K562 (cell line): Measurements from ENCODE around the gene VPS13D. TPM values are rescaled to one million over a fixed set of nuclear protein-coding genes. Genes with fewer than 3 reads are reported as not detected.

Source experiments
- ASH1L ChIP-seq: fragments of 450-650 bp; IDR thresholded peaks from 2 replicates; pipeline ENCODE4 v1.6.1; 2018; ENCODE audit warnings: borderline replicate concordance, mild to moderate bottlenecking, low read depth; ENCODE audit not compliant: partially characterized antibody
- DEAF1 ChIP-seq: fragments of 450-650 bp; formaldehyde crosslinking; IDR thresholded peaks from 2 replicates; pipeline ENCODE4 v1.4.0; 2020; ENCODE audit warnings: mild to moderate bottlenecking, moderate library complexity
- FOXK1 ChIP-seq: sonication (generic); formaldehyde crosslinking; IDR thresholded peaks from 2 replicates; pipeline ENCODE4 v1.8.0; 2022; ENCODE audit warnings: missing genetic modification reagents, mild to moderate bottlenecking, borderline replicate concordance
- GABPA ChIP-seq: fragments of 200-800 bp; sonication (Bioruptor generic); conservative IDR thresholded peaks from 2 replicates; pipeline ENCODE4 v1.6.1; 2016; ENCODE audit warnings: low read depth, missing genetic modification characterization, missing compliant biosample characterization
- HINFP ChIP-seq: fragments of 450-650 bp; conservative IDR thresholded peaks from 2 replicates; pipeline ENCODE4 v1.6.1; 2016; ENCODE audit warnings: missing genetic modification characterization, low read depth, mild to moderate bottlenecking, control low read depth, missing compliant biosample characterization
- JUN ChIP-seq, 2 experiments: sonication (generic) in 1 of 2; formaldehyde crosslinking in 1 of 2; IDR thresholded peaks; 2 replicates each; pipeline versions ENCODE4 v1.6.1 to v1.8.0; 2012 to 2022; ENCODE audit warnings: borderline replicate concordance in 2 of 2, mild to moderate bottlenecking in 2 of 2, improper control_type of control experiment in 1 of 2, low read depth in 1 of 2, low read length in 1 of 2, missing genetic modification reagents in 1 of 2
- L3MBTL2 ChIP-seq: fragments of 450-650 bp; IDR thresholded peaks from 2 replicates; pipeline ENCODE4 v1.6.1; 2016; ENCODE audit warnings: mild to moderate bottlenecking, moderate library complexity
- LEF1 ChIP-seq: fragments of 450-650 bp; IDR thresholded peaks from 2 replicates; pipeline ENCODE4 v1.6.1; 2016; ENCODE audit warnings: mild to moderate bottlenecking
- MYNN ChIP-seq, 2 experiments: sonication (generic); formaldehyde crosslinking in 1 of 2; IDR thresholded peaks; 2 replicates each; pipeline versions ENCODE4 v1.5.0 to v1.6.1; 2016 to 2020; ENCODE audit warnings: antibody characterized with exemption in 1 of 2, missing genetic modification reagents in 1 of 2
- NUFIP1 ChIP-seq: fragments of 450-650 bp; IDR thresholded peaks from 2 replicates; pipeline ENCODE4 v1.6.1; 2018; ENCODE audit not compliant: partially characterized antibody
- PBX2 ChIP-seq, 2 experiments: IDR thresholded peaks in 1 of 2; conservative IDR thresholded peaks in 1 of 2; 2 replicates each; pipeline ENCODE4 v1.6.1; 2016; ENCODE audit warnings: low read depth in 2 of 2, mild to moderate bottlenecking in 1 of 2, missing compliant biosample characterization in 1 of 2, missing genetic modification characterization in 1 of 2, moderate library complexity in 1 of 2
- PHB ChIP-seq: fragments of 250-450 bp; sonication (Bioruptor Pico); IDR thresholded peaks from 2 replicates; pipeline ENCODE4 v1.5.0; 2021
- POU5F1 ChIP-seq: fragments of 150-350 bp; IDR thresholded peaks from 2 replicates; pipeline ENCODE4 v1.6.1; 2014; ENCODE audit warnings: borderline replicate concordance, low read length, low read depth, mild to moderate bottlenecking; ENCODE audit not compliant: partially characterized antibody
- SFPQ ChIP-seq: fragments of 200-400 bp; formaldehyde crosslinking; IDR thresholded peaks from 2 replicates; pipeline ENCODE4 v1.6.1; 2017; ENCODE audit warnings: mild to moderate bottlenecking, low read depth, low read length, moderate library complexity
- ZBTB26 ChIP-seq: fragments of 450-650 bp; formaldehyde crosslinking; IDR thresholded peaks from 2 replicates; pipeline ENCODE4 v1.4.0; 2022; ENCODE audit warnings: missing genetic modification characterization
- ZNF253 ChIP-seq: fragments of 250-450 bp; sonication (Bioruptor Pico); conservative IDR thresholded peaks from 2 replicates; pipeline ENCODE4 v1.6.1; 2021; ENCODE audit warnings: mild to moderate bottlenecking
- polyA plus RNA-seq, 8 experiments: library from polyadenylated mRNA; depleted of rRNA in 4 of 8; stranded (reverse) in 5 of 8; unstranded in 3 of 8; fragments of >200 nt; fragmentation: Nextera tagmentation in 2 of 8; fragmentation: Illumina TruSeq in 1 of 8; extraction: Ambion mirVana in 2 of 8; extraction: Trizol in 1 of 8; gene quantifications; 2 replicates each; pipeline versions ENCODE4 v1.2.1 to v1.2.3, GENCODE V29; 2011 to 2014; ENCODE audit warnings: inconsistent platforms in 1 of 8, missing spikeins in 1 of 8
- total RNA-seq, 7 experiments: library from RNA; depleted of rRNA in 6 of 7; stranded (reverse); fragments of >200 nt in 6 of 7; fragmentation: Illumina TruSeq in 2 of 7; extraction: Trizol in 2 of 7; gene quantifications; 2 replicates each; pipeline versions ENCODE4 v1.2.1 to v1.2.3, GENCODE V29; 2011 to 2021; ENCODE audit warnings: low replicate concordance in 1 of 7

VPS13D gene
- total and polyA plus RNA-seq, 9 of the 15 experiments (the other 6 are each of a cell fraction or from before 2014, with no cell fraction given), result 6.1 to 51.5 (median 38.5) TPM

GRCh38 chr1:12448746-12449177, 218.9 kb downstream of the VPS13D start (continued):
- TF ChIP-seq JUN (IDR thresholded peaks at IDR 0.05; ENCODE audit: borderline replicate concordance, low read depth, low read length), result peak; percentile 70; the same call in 1 of the 2 replicates
- no peak for TF ChIP-seq JUN (CRISPR knock-in tag; IDR thresholded peaks at IDR 0.05; ENCODE audit: borderline replicate concordance)
- no peak for TF ChIP-seq PBX2 (CRISPR knock-in tag; IDR thresholded peaks at IDR 0.05; ENCODE audit: low read depth)
- TF ChIP-seq PBX2 (tag; conservative IDR thresholded peaks at IDR 0.05; ENCODE audit: low read depth), result peak; percentile 36; the same call in 1 of the 2 replicates
- peak; percentile 50 for TF ChIP-seq GABPA (tag)
- peak; percentile 94 for TF ChIP-seq NUFIP1
- TF ChIP-seq L3MBTL2, result peak; percentile 83
- peak; percentile 96 for TF ChIP-seq MYNN (IDR thresholded peaks at IDR 0.05)
- no peak for TF ChIP-seq MYNN (CRISPR knock-in tag; IDR thresholded peaks at IDR 0.05)
- no peak for TF ChIP-seq SFPQ
- no peak for TF ChIP-seq PHB (CRISPR knock-in tag)
- 0 out of 2 replicates have a peak, but pooled peaks have one; percentile 55 for TF ChIP-seq DEAF1
- peak; percentile 99 for TF ChIP-seq LEF1
- no peak for TF ChIP-seq ZNF253 (CRISPR knock-in tag)
- no peak for TF ChIP-seq FOXK1 (CRISPR knock-in tag)
- no peak for TF ChIP-seq ZBTB26 (CRISPR knock-in tag)
- TF ChIP-seq ASH1L, result peak; percentile 11
- TF ChIP-seq HINFP (tag), result no peak; the same call in 1 of the 2 replicates
- no peak for TF ChIP-seq POU5F1
